ENCODE measurements around the gene KLHL41. TPM values are rescaled to one million over a fixed set of nuclear protein-coding genes. Genes with fewer than 3 reads are reported as not detected.
"Not testable (repeated sequence)": the region's sequence is repeated elsewhere in the genome, so short reads cannot be mapped to it uniquely, and the experiment has no call there.

Gene KLHL41
- total RNA-seq, 1 experiment from 2014 or later = not detected

DNA sequence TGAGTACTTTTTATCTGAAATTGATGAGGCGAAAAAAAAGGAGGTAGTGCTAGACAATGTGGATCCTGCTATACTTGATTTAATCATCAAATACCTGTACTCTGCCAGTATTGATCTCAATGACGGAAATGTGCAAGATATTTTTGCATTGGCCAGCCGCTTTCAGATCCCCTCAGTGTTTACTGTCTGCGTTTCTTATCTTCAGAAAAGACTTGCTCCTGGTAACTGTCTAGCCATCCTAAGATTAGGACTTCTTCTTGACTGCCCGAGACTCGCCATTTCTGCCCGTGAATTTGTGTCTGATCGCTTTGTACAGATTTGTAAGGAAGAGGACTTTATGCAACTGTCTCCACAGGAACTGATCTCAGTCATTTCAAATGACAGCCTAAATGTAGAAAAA, 453 bp downstream of the KLHL41 start:
- DNase-seq (ENCODE audit: low read depth) = no peak

- no peak for DNase-seq (ENCODE audit: low read depth)
Measured at GRCh38 chr2:169510496-169510895, 994 bp downstream of the KLHL41 start.

DNA sequence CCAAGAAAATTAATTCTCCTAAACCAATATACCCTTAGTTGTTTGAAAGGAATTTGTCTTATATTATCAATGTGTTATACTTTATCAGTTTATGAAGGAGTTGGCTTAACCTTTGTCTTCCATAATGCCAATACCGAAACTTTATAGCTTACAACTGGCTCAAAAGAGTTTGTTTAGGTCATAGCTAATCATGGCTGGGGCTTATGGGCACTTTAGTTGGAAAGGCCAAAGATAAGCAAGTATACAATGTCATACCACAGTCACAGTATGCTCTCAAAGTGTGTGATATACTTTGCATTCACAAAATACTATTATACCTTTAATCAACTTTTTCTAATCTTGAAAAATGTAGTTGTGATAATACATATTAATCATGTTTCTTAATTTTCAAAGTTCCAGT, 2.3 kb downstream of the KLHL41 start:
- no peak for DNase-seq (ENCODE audit: low read depth)

DNA sequence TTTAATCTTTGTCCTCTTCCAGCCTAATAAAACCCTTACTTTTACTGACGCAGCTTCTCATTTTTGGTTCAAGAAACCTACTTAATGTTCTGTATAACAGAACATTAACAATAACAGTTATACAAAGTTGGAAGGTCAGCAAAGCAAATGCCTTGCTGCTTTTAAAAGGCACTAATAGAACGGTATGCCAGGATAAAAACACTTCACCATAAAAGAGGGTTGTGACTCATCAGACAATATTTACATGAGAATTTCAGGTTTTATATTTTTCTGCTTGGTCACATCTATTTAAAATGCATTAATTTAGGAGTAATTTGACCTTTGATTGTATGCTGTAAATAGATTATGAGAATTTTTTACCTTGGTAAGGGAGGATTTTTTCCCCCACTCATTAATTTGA, 3.0 kb downstream of the KLHL41 start:
- DNase-seq (ENCODE audit: low read depth) = peak; percentile 32

DNA sequence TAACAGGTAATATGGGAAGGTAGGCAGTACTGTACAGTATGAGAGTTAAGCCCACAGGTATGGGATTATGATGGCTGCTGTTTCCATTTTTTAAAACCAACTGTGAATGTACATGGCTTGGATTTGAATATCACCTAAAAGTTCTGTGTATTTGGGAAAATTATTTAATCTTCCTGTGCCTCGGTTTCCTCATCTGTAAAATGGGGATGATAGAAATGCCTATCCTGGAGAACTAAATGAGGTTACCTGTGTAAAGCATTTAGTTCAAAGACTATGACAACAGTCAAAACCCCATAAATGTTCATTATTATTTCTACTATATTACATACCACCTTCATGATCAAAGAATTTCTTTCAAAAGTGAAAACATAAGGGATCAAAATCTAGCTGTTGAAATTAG, 3.6 kb downstream of the KLHL41 start:
- no peak for DNase-seq (ENCODE audit: low read depth)

DNA sequence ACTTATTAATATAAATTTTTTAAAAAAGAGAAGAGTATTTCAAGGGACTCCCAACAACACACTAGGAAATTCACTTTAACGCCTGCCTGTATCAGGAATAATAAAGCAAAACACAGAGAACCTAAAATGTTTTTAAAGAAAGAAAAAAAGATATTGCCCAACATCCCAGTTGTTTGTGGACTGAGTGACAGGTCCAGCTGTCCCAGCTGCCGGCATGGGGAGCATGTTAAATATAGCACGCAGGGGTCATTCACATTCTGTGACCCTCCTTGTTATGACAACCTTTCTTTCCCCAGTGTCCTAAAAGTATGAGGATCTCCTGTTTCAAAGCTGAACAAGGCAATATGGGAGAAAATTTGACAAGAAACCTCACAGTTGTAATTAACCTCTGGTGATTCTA, 4.4 kb downstream of the KLHL41 start:
- DNase-seq (ENCODE audit: low read depth) = no peak

DNA sequence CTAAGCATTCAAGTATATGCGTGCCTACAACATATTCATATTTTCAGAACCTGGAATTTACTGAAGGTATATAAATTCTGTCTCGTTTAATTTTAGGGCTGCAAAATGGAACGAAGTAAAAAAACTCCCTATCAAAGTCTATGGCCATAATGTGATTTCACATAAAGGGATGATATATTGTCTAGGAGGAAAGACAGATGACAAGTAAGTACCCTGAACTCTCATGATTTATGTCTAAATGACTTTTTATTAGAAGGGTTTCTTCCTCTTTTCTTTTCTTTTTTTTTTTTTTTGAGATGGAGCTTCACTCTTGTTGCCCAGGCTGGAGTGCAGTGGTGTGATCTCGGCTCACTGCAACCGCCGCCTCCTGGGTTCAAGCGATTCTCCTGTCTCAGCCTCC, 5.3 kb downstream of the KLHL41 start:
- not testable (repeated sequence) for DNase-seq (ENCODE audit: low read depth)

GRCh38 chr2:169516488-169516995, 7.0 kb downstream of the KLHL41 start:
- not testable (repeated sequence) for DNase-seq (ENCODE audit: low read depth)

DNA sequence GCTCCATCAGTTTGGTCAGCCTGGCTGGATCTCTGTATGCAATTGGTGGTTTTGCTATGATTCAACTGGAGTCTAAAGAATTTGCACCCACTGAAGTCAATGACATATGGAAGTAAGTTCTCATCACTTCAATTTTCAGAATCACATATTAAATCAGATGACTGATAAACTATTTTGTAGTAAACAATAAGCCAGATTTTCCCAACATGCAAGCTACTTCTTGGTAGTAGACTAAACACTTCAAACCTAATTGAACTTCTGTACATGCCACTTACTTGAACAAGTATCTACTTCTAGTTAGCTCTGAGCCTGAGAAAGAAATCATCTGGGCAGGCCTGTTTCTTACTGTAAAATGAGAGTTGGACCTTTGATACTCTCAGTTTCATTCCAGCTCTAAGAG, 11.4 kb downstream of the KLHL41 start:
- DNase-seq (ENCODE audit: low read depth) = no peak

GRCh38 chr2:169523681-169524080, 14.2 kb downstream of the KLHL41 start:
- no peak for DNase-seq (ENCODE audit: low read depth)

DNA sequence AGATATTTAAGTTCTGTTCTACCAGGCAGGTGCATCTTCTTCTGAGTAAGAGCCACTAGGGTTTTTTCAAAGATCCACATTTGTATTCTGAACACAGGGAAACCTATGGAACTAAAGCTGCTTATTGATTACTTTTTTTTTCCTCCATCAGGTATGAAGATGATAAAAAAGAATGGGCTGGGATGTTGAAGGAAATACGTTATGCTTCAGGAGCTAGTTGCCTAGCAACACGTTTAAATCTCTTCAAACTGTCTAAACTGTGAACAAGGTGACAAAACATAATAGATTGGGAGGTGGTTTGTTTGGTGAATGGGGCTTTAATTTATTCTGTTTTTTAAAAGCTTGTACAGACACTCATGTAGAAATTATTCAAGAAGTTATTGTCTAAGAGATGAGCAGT, 15.9 kb downstream of the KLHL41 start:
- no peak for DNase-seq (ENCODE audit: low read depth)

- peak; percentile 11 for DNase-seq (ENCODE audit: low read depth)
Measured at GRCh38 chr2:169526451-169526850, 16.9 kb downstream of the KLHL41 start.

GRCh38 chr2:169528271-169528701, 18.8 kb downstream of the KLHL41 start:
- peak; percentile 52 for DNase-seq (ENCODE audit: low read depth)

- not testable (repeated sequence) for DNase-seq (ENCODE audit: low read depth)
Measured at GRCh38 chr2:169539460-169539859, 30.0 kb downstream of the KLHL41 start.

DNA sequence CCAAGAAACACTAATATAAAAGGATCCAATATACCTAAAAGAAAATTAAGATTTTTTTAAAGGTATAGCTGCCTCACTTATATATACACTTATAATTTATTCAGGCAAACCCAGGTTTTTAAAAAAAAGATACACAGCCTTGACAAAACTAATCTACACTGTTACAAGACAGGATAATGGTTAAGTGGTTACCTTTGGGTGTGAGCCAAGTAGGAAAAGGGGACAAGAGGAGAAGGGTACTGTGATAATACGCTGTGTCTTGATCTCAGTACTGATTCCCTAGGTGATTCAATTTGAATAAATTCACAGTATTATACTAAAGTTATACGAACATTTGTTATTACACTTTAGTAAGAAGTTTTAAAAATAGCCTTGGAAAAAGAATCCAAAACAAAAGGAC, 30.6 kb downstream of the KLHL41 start:
- no peak for DNase-seq (ENCODE audit: low read depth)

- DNase-seq (ENCODE audit: low read depth) = no peak
Measured at GRCh38 chr2:169542433-169542832, 32.9 kb downstream of the KLHL41 start.

DNA sequence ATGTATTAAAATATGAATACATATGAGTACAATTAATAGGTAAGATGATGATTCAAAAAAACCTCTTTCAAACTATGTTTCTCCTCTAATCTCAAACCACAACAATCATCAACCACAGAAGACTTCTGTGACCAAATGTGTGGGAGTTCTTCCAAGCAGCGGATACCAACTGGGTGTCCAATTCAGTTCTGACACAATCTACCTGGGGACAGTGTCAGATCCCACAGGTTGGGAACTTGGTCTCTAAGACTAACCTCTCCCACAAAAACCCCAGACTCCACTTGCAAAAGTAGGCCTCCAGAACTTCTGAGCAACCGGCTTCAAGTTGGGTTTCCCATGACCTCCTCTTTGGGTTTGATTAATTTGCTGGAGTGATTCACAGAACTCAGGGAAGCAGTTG, 37.3 kb downstream of the KLHL41 start:
- DNase-seq (ENCODE audit: low read depth) = no peak

DNA sequence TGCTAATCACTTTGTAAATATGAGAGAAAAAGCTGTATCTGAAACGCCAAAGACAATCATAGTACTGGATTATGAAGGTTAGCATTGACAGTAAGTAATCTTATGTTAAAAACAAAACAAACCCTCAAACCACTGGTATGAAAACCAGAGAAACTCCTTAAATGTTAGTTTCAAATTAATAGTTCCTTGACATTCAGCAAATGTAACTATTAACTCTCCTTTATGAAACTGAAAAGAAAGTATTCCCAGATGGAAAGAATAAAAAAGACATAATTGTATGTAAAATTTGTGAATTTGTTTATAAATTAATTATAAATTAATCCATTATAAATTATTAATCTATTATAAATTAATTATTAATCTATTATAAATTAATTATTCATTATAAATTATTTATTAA, 51.9 kb downstream of the KLHL41 start:
- no peak for DNase-seq (ENCODE audit: low read depth)

DNA sequence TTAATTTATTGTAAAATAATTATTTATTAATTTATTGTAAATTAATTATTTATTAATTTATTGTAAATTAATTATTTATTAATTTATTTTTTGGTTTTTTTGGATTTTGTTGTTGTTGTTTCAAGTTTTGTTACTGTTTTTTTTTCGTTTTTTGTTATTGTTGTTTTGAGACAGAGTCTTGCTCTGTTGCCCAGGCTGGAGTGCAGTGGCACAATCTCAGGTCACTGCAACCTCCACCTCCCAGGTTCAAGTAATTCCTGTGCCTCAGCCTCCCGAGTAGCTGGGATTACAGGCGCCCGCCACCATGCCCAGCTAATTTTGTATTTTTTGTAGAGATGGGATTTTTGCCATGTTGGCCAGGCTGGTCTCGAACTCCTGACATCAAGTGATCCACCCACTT, 52.6 kb downstream of the KLHL41 start:
- not testable (repeated sequence) for DNase-seq (ENCODE audit: low read depth)

GRCh38 chr2:169562519-169562918, 53.0 kb downstream of the KLHL41 start:
- no peak for DNase-seq (ENCODE audit: low read depth)

DNA sequence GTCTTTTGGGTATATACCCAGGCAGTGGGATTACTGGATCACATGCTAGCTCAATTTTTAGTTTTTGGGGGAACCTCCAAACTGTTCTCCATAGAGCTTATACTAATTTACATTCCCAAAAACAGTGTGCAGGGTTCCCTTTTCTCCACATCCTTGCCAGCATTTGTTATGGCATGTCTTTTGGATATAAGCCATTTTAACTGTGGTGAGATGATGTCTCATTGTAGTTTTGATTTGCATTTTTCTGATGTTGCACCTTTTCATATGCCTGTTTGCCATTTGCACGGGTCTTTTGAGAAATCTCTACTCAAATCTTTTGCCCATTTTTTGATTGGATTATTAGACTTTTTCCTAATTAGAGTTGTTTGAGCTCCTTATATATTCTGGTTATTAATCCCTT, 56.2 kb downstream of the KLHL41 start:
- no peak for DNase-seq (ENCODE audit: low read depth)

DNA sequence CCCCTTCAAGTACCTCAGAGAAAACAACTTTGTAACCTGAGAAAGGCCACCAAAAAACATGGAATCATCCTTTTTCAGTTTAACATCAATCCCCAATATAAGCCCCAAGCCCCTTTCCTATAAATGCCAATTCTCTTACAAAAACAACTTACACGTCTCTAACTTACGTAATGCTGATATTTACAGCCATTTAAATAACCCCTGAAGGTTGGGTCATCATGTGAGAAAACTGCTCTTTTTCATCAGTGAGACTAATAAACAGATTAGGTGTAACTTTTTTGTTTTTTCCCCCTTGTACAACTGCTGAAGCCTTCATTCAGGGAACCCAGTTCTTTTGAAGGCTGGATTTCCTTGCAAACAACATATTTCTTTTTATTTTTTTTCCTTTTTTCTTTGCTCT, 60.4 kb downstream of the KLHL41 start:
- DNase-seq (ENCODE audit: low read depth) = no peak

GRCh38 chr2:169570752-169571151, 61.2 kb downstream of the KLHL41 start:
- not testable (repeated sequence) for DNase-seq (ENCODE audit: low read depth)

- DNase-seq (ENCODE audit: low read depth) = no peak
Measured at GRCh38 chr2:169571571-169571970, 62.1 kb downstream of the KLHL41 start.

DNA sequence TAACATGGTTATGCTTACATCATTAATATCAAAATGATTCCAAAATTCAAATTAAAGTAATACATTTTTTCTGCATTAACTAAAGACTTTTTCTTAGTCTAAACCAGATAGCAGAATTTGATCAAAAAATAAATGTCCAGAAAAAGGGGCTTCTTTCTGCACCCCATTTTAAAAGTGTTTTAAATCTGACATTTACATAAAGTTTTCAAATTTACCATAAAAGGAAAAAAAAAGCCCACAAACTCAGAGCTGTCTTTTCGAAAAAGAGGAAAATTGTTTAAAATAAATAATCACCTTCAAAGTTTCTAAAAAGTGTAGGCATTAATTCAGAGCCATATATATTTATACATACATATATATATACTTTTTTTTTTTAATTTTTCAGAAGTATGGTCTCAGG, 62.7 kb downstream of the KLHL41 start:
- no peak for DNase-seq (ENCODE audit: low read depth)
